GDM1 (cell line): ENCODE results near the gene RFT1.

Experiments
- DNase-seq: peaks from one replicate; lab custom pipeline; 2025; lab: John Stamatoyannopoulos, UW

Gene RFT1

DNA sequence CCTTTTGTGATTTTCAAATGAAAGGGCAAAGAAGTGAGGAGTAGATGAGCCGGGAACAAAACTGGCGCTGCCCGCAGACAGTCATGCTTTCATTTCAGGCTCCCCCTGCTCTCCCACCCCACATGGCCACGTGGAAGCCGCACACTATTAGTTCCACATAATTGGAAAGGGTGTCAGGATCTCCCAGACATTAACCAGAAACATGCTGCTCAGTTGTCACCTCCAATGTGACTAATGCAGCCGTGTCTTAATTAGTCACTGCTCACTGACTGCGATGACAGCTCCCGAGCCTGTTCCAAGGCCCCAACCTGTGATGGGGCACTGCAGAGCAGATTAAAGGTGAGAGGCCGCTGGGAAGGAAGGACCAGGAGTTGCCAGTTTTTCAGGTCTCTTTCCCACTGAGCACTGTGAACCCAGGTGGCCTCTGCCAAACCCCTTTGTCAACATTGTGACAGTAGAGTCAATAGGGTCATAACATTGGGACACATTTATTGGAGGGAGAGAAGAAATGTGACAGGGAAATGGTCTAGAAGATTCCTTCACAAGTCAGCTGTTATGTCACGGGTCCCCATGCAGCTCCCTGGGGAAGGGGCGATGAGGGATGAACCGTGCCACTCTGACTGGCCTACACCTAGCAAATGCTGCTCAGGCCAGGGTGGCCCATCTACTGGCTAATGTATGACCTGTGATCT, 45.8 kb downstream of the RFT1 start:
- no peak for DNase-seq

DNA sequence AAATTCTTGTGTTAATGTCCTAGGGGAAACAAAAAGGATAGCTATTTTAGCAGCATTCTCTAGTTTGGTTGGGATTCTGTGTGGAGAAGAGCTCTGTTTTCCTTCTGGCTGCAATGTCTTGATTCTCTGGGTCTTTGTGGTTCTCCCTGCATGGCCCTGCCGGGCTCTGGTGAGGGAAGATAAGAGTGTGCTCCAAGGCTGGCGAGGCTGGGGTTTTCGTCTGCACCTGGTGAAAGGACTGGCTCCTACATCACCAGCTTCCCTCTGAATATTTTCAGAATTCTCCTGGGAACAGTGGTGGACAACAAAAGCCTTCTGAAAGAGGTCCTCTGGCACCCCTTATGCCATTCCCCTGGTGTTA, 46.3 kb downstream of the RFT1 start:
- no peak for DNase-seq

DNA sequence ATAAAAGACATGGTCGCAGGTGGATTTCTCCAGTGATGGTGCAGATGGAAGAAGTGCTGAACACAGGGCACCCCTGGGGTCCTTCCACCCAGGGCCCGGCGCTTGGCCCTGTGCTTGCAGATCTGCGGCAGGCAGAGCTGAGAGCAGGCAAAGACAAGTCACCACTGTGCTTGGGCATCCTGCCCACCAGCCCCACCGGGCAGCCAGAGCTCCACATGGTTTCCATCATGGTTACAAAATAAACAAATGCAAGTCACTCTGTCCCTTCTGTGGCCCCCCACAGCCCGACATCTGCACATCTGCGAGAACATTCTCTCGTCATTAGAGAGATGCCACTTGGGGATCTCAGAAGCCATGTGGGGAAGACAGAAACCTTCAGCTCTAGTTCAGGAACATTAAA, 46.7 kb downstream of the RFT1 start:
- DNase-seq, result no peak

DNA sequence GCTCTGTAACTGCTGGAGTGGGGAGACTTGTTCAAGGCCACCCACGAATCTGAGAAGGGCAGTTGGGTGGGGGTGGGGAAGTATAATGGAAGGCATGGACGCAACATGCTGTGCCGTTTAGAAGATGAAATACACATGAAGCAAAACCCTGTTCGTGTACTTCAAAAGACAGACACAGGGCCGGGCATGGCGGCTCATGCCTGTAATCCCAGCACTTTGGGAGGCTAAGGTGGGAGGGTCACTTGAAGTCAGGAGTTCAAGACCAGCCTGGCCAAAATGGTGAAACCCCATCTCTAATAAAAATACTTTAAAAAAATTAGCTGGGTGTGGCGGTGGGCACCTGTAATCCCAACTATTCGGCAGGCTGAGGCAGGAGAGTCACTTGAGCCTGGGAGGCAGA, 47.5 kb downstream of the RFT1 start:
- DNase-seq, result no peak

DNA sequence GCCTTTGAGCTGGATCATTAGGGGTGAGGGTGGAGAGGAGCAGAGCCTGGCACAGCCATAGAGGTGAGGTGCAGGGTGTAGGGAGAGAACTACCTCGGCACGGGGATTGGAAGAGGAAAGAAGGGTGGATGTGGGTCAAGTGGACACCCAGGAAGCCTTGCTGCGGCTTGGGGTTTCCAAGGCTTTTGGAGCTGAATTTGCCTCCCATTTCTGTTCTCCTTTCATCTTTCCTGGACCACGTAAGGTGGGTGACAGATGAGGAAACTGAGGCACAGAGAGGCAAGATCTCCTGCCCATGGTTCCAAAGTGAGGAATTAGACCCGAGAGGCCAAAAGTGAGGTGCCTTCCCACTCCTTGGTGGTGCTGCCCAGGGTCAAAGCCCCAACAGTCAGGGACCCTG, 48.9 kb downstream of the RFT1 start:
- DNase-seq, result no peak

DNA sequence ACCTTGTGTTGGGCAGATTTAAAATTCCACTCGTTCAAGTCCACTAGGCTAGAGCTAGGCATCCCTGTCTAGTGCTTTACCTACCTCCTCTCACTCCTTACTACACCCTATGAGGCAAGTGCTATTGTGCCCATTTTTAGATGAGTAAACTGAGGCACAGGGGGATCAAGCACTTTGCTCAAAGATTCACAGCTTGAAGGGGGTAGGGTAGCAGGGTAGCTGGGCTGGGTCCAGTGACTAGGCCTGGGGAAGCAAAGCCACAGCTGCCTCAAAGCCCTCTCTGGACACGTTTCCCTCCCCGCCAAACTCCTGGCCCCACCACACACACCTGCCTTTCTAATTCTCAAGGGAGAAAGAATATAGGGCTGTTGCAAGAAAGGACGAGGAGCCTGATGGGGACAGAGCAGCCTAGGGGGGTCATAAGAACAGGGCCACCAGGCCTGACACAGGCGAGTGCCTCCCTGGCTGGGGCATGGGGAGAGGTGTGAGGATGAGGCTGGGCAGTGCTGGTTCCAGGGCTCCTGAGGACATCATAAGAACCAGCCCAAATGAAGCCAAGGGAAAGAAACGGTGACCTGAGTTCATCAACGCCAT, 49.5 kb downstream of the RFT1 start:
- DNase-seq, result no peak

DNA sequence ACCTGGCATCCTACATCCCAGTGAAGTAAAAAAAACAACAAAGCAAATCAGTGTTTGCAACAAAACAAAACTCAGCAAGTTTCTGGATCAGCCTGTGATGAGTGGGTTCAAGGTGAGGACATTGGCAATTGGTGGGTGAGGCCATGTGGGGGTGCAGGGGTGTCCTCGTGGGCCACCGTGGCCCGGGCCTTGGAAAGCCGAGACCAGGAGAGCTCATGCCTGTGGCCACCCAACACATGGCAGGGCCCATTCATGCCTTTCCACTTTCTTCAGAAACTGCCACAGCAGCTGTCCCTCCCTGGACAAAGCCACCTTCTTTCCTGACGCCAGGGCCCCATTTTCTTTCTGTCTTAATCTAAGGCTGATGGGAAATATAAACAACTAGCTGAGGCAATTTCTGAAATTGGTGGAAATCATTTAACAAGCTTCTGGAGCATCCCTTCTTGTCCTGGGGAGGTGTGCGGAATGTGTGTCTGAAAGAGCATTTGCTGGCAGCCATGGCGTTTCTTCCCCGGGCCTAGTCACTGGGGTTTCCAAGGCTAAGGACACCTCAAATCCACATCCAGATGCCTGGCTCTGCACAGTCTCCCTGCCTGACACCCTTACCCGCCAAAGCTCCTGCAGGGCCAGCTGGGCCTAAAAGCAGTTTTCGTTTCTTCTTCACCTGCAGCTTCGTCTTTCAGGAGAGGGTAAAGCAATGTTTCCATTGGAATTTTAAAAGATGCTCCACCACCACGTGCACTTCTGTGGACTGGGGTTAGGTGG, 50.3 kb downstream of the RFT1 start:
- DNase-seq, result no peak

DNA sequence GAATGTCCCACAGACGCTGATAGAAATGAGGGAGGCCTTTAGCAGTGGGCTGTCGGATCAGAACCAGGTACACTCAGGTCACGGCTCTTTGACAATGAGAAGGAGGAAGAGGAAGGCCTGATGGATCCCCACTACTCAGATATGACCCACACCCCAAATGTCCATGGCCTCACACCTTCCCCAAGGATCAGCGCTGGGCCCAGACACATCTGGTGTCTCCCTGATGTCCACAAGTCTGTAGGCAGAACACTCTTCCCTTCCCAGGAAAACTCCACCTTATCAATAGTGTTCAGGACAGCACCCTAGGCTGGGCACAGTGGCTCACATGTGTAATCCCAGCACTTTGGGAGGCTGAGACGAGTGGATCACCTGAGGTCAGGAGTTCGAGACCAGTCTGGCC, 51.1 kb downstream of the RFT1 start:
- DNase-seq, result no peak

DNA sequence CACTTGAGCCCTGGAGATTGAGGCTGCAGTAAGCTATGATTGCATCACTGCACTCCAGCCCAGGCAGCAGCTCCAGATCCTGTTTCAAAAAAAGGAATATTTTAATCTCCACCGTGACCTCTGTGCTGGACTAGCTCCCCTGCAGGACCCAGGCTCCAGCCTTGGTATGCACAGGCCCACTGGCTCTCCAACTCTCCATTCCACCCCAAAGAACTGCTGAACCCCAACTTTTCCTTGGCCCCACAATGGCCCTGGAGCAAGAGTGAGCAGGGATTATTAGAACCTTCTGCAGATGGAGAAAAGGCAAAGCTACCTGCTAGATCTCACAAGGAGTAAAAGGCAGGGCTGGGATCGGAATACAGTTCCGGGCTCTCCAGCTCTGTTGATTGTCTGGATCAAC, 51.6 kb downstream of the RFT1 start:
- DNase-seq, result no peak

- DNase-seq, result no peak
Measured at GRCh38 chr3:53077476-53078220, 52.6 kb downstream of the RFT1 start.

DNA sequence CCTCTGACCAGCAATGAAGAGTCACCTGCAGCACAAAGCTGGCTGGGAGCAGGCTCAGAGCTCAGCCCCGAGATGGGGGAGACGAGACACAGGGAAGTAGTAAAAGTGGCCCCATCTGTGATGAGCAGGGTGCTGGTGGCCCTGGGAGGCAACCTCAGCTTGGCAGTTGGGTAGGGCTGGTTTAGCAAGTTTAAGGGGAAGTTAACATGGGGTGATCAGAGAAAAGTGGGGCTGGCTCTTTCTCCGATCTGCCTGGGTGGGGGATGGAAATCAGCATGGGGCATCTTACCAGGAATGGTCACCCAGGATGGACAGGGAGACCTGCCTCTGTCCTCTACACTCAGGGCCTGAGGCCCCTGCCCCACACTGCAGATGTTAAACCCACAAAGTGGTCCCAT, 54.5 kb downstream of the RFT1 start:
- DNase-seq, result no peak

GRCh38 chr3:53074761-53075742, 55.2 kb downstream of the RFT1 start:
- DNase-seq, result no peak

DNA sequence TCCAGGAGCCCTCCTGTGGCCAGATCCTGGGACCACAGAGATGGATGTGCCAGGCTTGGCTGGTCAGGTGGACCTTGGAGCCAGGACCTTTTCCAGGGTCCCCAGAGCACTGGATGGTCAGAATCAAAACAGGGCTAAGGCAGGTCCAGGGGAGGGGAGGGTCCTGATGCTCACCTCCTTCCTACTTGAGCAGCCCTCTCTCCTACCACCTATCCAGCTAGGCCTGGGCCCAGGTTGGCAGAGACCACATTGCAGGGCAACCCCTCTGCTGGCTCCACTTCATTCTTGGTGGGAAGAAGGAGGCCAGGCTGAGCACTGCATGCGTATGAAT, 55.9 kb downstream of the RFT1 start:
- no peak for DNase-seq

DNA sequence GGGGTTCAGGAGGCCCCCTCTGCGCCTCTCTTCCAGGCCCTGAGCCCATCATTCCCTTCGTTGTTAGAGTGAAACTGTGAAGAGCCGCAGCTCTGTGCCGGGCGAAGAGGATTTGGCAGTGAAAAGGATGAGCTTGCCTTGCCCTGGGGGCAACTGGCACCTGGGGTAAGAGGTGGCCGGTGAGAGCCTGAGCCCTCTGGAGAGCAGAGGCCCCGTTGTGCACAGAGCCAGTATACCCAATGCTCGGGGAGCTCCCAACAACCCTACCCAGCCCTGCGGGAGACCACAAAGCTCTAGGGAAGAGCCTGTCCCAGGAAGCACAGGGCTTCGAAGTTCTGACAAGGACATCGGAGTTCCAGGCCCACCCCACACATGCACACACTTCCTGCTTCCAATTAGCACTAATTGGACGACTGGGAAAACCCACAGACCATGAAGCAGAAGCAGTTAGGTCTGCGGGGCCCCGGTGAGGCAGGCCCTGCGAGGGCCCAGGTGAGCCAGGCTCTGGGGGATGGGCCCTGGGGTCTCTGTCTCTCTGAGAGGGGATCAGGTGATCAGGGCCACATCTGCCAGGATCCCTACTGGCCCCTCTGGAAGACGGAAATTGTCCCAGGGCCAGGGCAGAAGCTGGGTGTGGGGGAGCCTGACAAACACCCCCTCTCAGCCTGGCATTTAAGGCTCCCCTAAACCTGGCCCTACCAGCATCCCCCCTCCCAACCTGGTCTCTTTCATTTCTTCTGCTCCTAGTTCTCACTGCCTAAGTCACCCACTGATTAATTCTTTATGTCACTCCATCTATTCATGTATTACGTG, 56.5 kb downstream of the RFT1 start:
- no peak for DNase-seq

- peak; percentile 52 for DNase-seq
Measured at GRCh38 chr3:53072653-53073552, 57.3 kb downstream of the RFT1 start.

GRCh38 chr3:53071882-53072431, 58.3 kb downstream of the RFT1 start:
- no peak for DNase-seq

DNA sequence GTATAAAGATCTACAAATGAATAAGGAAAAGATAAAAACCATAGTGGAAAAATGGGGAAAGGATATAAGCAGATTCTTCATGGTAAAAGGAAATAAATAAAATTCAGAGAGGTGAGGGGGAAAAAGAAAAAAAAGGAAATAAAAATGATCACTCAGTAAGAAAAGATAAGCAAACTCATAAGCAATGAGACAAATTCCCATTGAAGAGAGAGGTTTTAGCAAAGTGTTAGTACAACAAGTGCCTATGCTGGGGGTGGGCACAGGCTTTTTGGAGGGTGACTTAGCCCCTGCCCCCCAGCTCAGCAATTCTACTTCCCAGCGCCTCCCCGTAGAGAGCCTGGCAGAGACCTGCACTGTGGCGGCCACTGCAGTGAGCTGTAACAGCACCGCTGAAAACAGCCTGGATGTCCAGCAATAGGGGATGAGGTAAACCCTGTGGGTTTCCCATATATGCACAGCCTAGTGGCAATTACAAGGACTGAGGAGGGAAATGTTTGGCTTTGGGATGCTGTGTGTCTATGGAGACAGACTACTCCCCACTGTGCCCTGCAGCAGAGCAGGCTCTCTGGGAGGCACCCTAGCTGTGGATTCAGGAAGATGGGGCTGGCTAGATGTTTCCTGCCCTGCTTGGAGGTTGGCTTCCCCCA, 60.7 kb downstream of the RFT1 start:
- no peak for DNase-seq

DNA sequence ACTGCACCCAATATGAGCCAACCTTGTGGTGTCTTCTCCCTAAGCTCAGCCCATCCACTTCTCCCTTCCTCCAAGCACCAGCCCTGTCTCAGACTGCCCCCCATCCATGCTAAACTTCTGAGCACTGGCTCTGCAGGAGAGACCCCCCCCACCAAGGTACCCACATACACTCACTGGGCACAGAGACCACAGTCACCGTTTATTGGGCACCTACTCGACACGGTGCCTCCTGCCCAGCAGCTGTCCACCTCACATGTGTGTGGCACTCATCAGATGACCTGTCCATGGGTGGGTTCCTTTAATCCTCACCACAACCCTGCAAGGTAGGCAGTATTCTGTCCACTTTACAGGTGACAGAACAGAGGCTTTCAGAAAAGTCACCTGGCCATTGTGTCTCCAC, 62.1 kb downstream of the RFT1 start:
- DNase-seq, result no peak

- DNase-seq, result no peak
Measured at GRCh38 chr3:53067567-53067966, 62.7 kb downstream of the RFT1 start.
